ENCODE measurements around the gene GSTO2. TPM values are rescaled to one million over a fixed set of nuclear protein-coding genes. Genes with fewer than 3 reads are reported as not detected.

The GSTO2 gene
- total and polyA plus RNA-seq, 2 of the 13 experiments (the other 11 are each of a cell fraction or from before 2014, with no cell fraction given) = 2.1 to 7.9 TPM

GRCh38 chr10:104253106-104253505, 15.9 kb upstream of the GSTO2 start (continued):
- TF ChIP-seq POGZ (CRISPR knock-in tag; IDR thresholded peaks at IDR 0.05) (peak; percentile 43; the same call in 1 of the 2 replicates), ZFP1 (CRISPR knock-in tag; IDR thresholded peaks at IDR 0.05) (no peak), FOXK1 (CRISPR knock-in tag; IDR thresholded peaks at IDR 0.05; ENCODE audit: borderline replicate concordance, low read depth) (peak; percentile 56; the same call in 1 of the 2 replicates), NCOR1 (IDR thresholded peaks at IDR 0.05; ENCODE audit: borderline replicate concordance, low read length) (peak; percentile 56; the same call in 1 of the 2 replicates), ZNF574 (CRISPR knock-in tag; IDR thresholded peaks at IDR 0.05) (peak; percentile 53; the same call in 1 of the 2 replicates), MLLT10 (CRISPR knock-in tag; IDR thresholded peaks at IDR 0.05) (no peak), ZBTB34 (CRISPR knock-in tag; IDR thresholded peaks at IDR 0.05) (peak; percentile 87), SMAD3 (CRISPR knock-in tag; IDR thresholded peaks at IDR 0.05) (0 out of 2 replicates have a peak, but pooled peaks have one; percentile 57), HDAC2 (CRISPR knock-in tag; IDR thresholded peaks at IDR 0.05) (peak; percentile 94), ZGPAT (CRISPR knock-in tag; IDR thresholded peaks at IDR 0.05) (peak; percentile 91), TSC22D2 (CRISPR knock-in tag; IDR thresholded peaks at IDR 0.05; ENCODE audit: borderline replicate concordance) (no peak), ZBTB1 (CRISPR knock-in tag; IDR thresholded peaks at IDR 0.05; ENCODE audit: borderline replicate concordance) (no peak), ARID4A (CRISPR knock-in tag; IDR thresholded peaks at IDR 0.05; ENCODE audit: borderline replicate concordance) (peak; percentile 62; the same call in 1 of the 2 replicates), SPEN (CRISPR knock-in tag; IDR thresholded peaks at IDR 0.05; ENCODE audit: low read depth) (peak; percentile 26; the same call in 1 of the 2 replicates), ZNF3 (CRISPR knock-in tag; IDR thresholded peaks at IDR 0.05) (no peak), ADNP (CRISPR knock-in tag; IDR thresholded peaks at IDR 0.05) (no peak), ZBTB46 (CRISPR knock-in tag; IDR thresholded peaks at IDR 0.05; ENCODE audit: borderline replicate concordance) (no peak), NR1H2 (CRISPR knock-in tag; IDR thresholded peaks at IDR 0.05; ENCODE audit: borderline replicate concordance, low read depth) (no peak), KLF12 (CRISPR knock-in tag; IDR thresholded peaks at IDR 0.05; ENCODE audit: borderline replicate concordance) (0 out of 2 replicates have a peak, but pooled peaks have one; percentile 46)

Measured in HepG2 (cell line).